SK-MEL-5 (cell line): Measurements from ENCODE around the gene LEFTY2. TPM values are rescaled to one million over a fixed set of nuclear protein-coding genes. Genes with fewer than 3 reads are reported as not detected.
"Not testable (repeated sequence)": the region's sequence is repeated elsewhere in the genome, so short reads cannot be mapped to it uniquely, and the experiment has no call there.

Source experiments
- DNase-seq: peaks from one replicate; pipeline ENCODE4 v3.0.0-alpha.2; 2016; ENCODE audit warnings: low read depth, low spot score
- in situ Hi-C: cut with HindIII; loops from 2 replicates; pipeline ENCODE4 v1.10.0; 2016; ENCODE audit warnings: low sequenced_read_pairs, high pct_unique_total_duplicates, low pct_unique_long_range_greater_than_20kb
- total RNA-seq: library from RNA; depleted of rRNA; stranded (reverse); fragments of >200 nt; shearing (Covaris generic); gene quantifications from 2 replicates; pipeline ENCODE4 v1.2.3, GENCODE V29; 2014

Gene LEFTY2
- total RNA-seq, 1 experiment from 2014 or later: not detected

- in situ Hi-C loops: no loop called here
- DNase-seq: no peak
Measured at GRCh38 chr1:225937048-225937968, 3.7 kb downstream of the LEFTY2 start.

DNA sequence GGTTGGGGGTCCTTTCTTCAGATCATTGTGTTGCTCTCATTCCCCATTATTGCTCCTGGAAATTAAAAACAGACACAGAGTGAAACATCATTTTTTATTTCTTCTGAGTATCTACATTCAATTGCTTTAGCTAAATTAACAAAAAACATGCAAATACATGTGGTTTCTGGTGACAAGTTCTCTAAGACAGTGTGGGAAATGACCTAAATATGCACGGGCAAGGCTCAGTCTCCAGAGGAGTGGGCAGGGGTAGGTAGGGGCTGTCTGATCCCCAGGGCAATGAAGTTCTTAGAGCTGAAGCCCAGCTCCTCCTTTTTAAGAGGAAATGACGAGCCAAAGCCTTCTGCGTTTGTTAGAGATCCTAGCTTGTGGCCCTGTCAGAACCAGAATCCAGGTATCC lies 4.5 kb downstream of the LEFTY2 start:
- in situ Hi-C loops: no loop called here
- DNase-seq: no peak

- in situ Hi-C loops, DNase-seq: not testable (repeated sequence)
Measured at GRCh38 chr1:225936086-225936485, 4.9 kb downstream of the LEFTY2 start.

DNA sequence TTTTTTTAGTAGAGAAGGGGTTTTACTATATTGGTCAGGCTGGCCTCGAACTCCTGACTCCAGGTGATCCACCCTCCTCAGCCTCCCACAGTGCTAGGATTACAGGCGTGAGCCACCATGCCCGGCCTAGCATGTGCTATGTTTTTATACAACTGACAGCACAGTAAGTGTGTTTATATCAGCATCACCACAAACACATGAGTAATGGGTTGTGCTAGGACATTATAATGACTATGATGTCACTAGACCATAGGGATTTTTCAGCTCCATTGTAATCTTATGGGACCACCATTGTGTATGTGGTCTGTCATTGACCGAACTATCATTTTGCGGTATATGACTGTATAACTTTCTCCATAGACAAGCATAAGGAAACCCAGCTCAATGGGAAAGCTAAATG lies 6.3 kb downstream of the LEFTY2 start:
- no peak for DNase-seq
- in situ Hi-C loops: no loop called here

- no peak for DNase-seq
- in situ Hi-C loops: no loop called here
Measured at GRCh38 chr1:225933072-225933471, 7.9 kb downstream of the LEFTY2 start.

DNA sequence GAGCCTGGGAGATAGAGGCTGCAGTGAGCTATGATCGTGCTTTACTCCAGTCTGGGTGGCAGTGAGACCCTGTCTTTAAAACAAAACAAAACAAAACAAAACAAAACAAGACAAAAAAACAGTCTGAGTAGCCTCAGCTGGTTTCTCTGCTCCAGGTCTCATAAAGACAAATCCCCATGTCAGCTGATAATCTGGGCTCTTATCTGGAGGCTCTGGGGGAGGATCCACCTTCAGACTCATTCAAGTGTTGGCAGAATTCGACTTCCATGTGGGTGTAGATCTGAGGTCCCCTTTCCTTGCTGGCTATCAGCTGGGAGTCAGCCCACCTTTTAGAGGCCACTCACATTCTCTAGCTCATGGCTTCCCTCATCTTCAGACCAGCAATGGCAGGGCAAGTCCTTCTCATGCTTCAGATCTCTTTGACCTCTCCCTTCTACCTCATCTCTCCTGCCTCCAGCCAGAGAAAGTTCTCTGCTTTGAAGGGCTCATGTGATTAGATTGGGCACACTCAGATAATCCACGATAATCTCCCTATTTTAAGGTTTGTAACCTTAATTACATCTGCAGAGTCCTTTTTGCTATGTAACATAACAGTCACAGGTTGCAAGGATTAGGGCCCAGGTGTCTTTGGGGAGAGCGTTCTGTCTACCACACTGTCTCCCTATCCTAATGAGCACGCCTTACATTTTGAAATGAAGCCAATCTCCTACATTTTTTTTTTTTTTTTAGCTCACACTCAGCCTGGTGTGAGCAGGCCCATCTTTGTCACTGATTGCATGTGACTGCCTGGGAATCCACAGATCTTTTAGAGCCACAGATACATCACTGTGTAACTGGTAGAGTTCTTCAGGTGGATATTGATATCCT lies 9.5 kb downstream of the LEFTY2 start:
- no peak for DNase-seq
- in situ Hi-C loops: no loop called here

GRCh38 chr1:225930566-225930965 lies 10.5 kb downstream of the LEFTY2 start:
- in situ Hi-C loops: no loop called here
- no peak for DNase-seq

DNA sequence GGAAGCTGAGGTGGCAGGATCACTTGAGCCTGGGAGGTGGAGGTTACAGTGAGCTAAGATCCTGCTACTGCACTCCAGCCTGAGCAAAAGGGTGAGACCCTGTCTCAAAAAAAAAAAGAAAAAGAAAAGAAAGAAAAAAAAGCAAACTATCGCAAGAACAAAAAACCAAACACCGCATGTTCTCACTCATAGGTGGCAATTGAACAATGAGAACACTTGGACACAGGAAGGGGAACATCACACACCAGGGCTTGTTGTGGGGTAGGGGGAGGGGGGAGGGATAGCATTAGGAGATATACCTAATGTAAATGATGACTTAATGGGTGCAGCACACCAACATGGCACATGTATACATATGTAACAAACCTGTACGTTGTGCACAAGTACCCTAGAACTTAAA lies 11.6 kb downstream of the LEFTY2 start:
- DNase-seq, in situ Hi-C loops: not testable (repeated sequence)

GRCh38 chr1:225928186-225929175 lies 12.5 kb downstream of the LEFTY2 start:
- no peak for DNase-seq
- in situ Hi-C loops: no loop called here

- in situ Hi-C loops: no loop called here
- no peak for DNase-seq
Measured at GRCh38 chr1:225926551-225927113, 14.4 kb downstream of the LEFTY2 start.

DNA sequence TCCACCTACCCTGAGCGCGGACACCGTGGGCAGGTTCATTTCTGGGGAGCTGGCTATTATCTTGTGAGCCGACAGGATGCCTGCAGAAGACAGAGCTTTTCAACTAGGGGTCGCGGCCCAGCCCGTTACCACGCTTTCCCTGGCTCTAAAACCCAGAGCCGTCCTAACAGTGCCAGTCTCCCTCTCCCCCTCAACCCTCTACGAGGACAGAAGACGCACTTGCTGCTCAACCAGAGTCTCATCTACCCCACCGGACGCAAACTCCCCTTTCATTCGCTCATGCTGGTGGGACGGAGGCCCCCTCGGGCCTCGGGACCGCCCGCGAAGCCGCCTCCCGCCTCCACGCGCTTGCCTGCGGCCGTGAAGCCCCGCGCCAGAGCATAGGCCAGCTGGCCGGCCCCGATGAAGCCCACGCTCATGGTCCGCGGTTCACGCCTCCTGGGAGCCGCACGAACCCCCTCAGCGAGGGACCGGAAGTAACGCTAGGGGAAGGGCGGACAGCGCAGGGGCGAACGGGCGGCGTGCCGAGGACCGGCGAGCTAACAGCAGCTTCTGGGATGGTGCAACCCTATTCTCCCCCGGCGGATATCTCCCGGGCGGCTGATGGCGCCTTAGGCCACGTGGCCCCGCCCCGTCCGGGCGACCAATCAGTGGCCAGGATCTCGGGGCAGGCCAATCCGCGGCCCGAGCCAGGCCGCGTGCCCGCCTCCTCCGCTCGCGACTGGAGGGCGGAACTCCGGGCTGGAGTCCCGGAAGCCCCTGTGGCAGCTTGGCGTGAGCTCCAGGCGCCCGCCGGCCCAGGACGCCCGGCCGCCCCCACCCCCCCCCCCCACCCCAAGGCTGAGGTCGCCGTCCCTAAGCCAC lies 17.1 kb downstream of the LEFTY2 start, which contains the start of gene PYCR2:
Gene PYCR2 (minus strand): TSS at position 559 of the 864 bp plus-strand sequence. CDS start 140 bp downstream, at position 419.
- in situ Hi-C loops: no loop called here
- peak; percentile 93 for DNase-seq

DNA sequence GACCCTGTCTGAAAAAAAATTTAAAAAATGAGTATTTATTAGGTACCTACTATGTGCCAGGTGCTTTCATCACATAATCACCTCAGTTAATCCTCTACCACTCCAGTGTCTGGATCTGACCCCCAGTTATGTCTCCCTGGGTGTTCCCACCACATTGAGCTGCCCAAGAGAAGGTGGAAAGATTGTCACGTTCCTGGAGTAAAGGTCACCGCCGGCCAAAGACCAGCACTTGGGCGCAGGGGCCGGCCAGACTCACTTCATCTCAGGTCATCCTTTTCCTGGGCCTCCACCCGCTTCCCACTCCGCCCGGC lies 17.7 kb downstream of the LEFTY2 start:
- in situ Hi-C loops: no loop called here
- DNase-seq: no peak

GRCh38 chr1:225921734-225922709 lies 19.0 kb downstream of the LEFTY2 start:
- DNase-seq: no peak

DNA sequence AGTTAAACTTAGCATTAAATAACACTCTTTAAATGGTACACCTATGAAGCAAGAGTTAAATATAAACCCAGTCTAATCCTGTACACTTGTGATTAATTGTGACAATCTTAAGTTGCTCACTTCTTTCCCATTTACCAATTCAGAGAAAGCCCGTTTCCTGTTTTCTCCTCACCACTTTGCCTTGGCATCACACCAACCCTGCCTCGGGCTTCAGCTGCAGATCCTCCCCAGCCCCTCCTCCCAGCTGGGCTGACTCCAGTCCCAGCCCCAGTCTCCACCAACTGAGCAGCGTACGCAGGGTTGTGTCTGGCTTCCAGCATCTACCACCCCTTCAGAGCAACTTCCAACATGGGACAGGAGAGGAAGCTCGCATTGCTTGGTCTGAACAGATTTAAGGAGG lies 21.1 kb downstream of the LEFTY2 start:
- DNase-seq: peak; percentile 53
- in situ Hi-C loops: no loop called here

More at GRCh38 chr1:225921734-225922709, 19.0 kb downstream of the LEFTY2 start:
- in situ Hi-C loops: no loop called here

DNA sequence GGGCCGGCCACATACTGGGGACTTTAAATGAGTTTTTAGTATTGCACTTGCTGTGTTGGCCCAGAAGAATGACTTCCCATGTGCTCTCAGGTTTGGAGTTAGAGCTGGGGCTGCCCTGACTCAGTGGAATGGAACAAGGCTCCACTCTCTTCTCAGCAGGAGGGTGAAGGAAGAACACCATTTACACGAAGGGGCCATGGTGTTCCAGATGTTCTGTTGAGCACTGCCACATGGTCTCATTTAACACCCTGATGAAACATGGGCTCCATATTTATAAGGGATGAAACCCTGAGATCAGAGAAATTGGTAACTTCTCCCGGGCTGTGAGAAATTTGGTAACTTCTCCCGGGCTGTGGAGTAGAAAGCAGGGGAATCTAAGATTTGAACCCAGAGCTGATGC lies 22.7 kb downstream of the LEFTY2 start:
- DNase-seq: no peak
- in situ Hi-C loops: no loop called here
